NOMO-1 treated with DMSO at 0.1 percent for 48 hours (cell line): ENCODE results near the gene SLC20A1.
A peak's percentile ranks its signal among the peaks of the same experiment; 100 is the strongest.

Experiments used
- DNase-seq: peaks from one replicate; lab custom pipeline; 2025; ENCODE audit not compliant: unreplicated experiment; lab: John Stamatoyannopoulos, UW

Gene SLC20A1

DNA sequence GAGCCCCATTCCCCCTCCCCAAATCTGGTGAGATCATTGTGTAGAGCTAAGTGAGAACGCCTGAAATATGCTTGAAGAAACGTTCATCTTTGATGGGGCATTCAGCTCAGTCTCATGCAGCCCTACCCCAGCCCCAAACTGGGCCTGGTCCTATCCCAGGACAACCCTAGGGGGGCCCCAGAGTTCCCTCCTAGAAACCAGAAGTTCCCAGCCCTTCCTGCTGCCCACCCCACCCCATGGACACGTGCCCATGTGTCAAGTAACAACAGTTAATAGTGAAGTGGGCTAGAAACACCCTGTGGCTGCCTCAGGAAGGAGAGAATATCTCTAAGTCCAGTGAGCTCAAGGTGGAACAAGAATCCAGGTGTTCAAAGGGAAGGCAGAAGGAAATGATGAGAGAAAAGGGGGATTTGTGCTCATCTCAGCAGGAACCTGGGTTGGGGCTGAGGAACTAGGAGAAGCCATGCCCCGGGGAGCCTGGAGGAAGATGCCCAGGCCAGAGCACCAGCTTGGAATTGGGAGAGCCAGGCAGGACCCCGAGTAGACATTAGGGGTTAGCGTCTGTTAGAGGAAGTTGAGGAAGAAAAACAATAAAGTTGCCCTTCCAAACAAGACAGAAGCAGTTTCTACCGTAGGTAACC lies 20.1 kb upstream of the SLC20A1 start:
- DNase-seq = no peak

DNA sequence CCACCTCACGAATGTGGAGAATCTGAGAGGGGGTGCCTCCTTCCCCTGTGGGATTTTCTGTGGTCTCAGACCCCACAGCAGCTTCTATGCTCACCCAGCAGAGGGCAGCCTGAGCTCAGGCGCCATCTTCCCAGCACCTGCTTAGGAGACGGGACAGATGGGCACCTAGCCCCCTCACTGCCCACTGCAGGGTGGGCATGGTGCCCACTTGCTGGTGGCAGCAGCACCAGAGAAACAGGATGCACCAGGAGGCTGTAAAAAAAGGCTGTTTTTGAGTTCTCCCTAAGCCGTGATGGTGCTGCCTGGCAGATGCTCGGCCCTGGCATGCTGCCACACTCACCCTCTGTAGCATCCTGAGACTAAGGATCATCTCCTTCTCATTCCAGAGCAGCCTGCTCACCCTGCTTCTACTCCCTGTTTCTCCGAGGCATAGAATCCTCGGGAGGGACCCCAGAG lies 19.1 kb upstream of the SLC20A1 start:
- DNase-seq = peak; percentile 41

DNA sequence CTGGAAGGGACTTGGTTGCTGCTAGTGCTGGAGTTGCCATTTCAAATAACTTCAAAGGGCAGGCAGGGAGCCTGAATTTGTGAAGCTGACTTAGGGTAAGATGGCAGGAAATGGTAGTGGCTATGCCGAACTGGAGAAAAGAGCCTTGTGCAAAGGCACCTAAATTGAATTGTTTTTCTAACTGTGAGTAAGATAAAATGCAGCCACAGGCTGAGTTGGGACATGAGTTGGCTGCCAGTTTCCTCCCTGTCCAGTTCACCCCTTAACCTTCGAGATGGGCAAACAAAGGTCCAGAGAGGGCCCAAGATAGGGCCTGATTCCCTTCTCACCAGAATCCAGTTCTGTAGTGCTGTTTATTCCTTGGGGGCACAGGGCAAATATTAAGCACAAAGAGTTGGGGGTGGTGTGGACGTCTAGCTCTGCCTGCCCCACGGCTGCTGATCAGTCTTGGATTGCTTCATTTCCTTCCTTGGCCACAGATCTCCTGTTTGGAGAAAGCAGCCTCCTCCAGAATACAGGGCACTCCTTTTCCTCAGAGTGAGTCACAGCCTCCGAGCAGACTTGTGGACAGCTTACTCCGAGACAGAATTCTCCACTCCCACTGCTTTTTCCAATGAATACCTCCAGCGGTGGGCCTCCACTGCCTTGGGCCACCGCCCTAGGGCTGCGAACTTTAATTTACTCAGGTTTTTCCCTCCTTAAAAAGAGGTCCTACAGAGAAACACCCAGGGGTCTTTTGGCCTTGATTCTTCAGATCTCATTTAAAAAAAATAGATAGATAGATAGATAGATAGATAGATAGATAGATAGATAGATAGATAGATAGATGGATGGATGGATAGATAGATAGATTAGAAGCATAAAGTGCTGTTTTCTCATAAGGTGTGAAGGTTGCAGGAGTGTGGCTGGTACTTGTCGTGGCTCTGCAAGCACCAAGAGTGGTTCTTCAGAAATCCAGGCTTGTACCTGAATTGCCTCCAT lies 18.4 kb upstream of the SLC20A1 start:
- DNase-seq = peak; percentile 64

DNA sequence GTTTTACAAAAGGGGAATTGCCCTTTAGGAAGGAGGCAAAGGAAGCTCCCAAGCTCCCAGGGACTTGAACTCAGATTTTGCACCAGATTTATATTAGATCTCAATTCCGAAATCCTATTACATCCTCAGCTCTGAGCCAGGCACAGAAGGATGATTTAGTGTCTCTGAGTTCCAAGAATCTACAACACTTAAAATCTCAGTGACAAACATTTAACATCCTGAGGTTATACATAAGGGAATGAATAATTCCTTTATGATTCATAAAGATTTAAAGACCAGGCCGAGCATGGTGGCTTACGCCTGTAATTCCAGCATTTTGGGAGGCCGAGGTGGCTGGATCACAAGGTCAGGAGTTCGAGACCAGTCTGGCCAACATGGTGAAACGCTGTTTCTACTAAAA lies 16.5 kb upstream of the SLC20A1 start:
- no peak for DNase-seq

DNA sequence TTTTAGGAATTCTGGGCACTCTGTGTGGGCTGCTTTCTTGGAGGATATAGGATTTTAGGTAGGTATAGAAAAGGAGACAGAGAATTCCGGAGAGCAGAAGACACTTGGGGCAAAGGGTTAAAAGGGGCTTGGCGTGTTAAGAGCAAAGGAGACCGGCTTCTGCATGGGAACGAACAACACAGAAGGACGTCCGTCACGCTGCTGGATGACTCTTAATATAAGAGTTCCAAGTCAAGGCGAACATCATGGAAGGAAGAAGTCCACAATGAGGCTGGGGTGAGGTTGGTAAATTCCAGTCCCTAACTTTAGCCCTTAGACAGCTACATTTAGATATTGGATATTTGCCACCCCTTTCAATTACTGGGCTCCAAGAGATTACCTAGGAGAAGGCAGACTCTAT lies 15.9 kb upstream of the SLC20A1 start:
- DNase-seq = no peak

DNA sequence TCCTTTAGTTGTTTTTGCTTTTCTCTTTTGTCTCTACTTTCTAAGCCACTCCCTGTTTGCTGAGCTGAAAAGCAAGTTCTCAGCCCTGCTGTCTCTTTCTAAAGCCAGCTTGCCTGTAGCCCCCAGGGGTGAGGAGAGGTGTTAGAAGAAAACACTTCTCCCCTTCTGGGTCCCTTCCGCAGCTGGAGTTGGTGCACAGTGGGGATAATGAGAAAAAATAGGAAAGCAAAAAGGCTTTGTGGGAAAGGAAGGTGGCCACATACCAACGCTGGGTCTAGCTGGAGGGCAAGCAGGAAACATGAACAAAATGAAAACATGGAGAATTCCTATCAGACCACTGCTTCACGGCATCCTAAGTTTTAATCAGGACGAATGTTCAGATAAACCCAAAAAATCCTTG lies 15.5 kb upstream of the SLC20A1 start:
- no peak for DNase-seq

DNA sequence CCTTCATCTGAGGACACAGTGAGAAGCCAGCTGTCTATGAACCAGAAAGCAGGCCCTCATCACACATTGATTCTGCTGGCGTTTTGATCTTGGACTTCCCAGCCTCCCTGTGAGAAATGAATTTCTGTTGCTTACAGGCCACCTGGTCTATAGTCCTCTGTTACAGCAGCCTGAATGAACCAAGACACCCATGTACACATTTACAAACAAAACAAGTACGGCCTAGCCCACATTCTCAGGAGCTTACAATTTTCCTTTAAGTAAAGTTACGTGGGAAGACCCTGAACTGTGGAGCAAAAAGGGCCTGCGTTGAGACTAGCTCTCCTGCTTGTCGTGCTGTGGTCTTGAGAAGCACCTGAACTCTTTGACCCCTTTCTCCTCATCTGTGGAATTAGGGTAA lies 12.0 kb upstream of the SLC20A1 start:
- no peak for DNase-seq

DNA sequence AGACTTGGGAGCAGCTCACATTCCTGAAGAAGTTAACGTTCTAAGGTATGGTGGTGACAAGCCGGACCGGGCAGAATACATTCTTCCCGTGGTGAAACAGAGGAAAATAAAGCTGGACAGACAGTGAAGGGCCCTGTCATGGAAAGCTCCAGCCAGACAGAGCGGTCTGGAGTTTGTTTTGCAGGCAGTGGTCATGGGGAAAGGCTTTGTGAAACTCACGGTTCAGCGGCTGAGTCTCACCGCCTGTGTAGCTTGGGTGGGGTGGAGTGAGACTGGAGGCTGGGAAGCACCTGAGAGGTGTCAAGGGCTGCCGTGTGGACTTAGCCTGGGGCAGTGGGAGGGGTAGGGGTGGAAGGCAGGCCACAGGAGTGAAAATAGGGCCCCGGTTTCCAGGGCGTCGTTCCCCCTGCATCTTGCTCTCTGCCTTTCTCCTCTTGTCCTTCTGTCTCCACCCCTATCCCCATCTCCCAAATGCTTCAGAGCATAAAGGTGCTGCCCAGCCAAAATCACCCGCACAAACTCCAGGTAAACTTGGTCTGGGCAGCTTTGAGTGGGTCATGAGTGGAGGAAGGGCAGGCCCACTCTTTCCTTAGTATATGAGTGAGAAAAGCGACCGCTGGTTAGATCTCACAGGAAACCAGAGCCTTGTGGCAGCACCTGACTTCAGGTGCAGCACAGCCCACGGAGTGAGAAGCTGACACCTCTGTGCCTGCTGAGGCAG lies 11.4 kb upstream of the SLC20A1 start:
- no peak for DNase-seq

DNA sequence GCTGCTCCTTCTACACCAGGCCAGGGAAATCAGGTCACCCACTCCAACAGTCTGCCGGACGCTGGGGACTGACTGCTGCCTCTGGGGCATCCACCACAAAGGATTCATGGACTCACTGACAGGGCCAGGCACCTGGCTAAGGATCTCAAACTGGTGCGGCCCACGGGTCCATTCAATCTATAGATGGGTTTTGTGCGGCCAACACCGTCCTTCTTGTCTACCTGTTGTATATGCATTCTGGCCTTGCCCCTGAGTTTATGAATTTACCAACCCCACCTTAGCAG lies 10.9 kb upstream of the SLC20A1 start:
- DNase-seq = no peak

DNA sequence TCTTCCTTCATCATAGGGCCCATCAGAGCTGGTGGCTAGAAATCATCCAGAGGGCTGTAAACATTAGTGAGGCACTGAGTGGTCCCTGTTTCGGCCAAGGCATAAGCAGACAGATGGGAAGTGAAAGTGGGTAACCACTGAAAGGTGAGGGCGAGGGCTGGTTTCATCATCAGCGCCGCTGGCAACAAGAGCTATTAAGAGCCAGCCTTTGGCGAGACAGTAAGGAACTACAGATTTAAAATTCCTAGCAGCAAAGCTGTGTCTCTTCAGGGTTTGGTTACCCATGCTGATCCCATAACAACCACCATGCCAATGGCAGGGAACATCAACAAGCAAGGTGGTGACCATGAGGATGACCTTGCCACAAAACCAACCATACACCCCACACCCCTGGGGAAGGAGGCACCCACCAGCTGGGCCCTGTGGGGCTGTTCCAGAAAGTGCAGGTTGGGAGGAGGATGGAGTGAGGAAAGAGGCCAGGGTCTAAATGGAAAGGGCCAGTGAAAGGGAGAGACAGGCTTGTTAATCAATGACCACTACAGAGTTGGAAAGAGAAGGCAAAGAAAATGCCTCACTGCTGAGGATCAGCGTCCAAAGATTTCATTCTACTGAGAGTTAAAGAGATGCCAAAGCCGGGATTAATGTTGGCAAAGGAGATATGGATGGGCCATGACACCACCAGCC lies 9.0 kb upstream of the SLC20A1 start:
- peak; percentile 87 for DNase-seq

DNA sequence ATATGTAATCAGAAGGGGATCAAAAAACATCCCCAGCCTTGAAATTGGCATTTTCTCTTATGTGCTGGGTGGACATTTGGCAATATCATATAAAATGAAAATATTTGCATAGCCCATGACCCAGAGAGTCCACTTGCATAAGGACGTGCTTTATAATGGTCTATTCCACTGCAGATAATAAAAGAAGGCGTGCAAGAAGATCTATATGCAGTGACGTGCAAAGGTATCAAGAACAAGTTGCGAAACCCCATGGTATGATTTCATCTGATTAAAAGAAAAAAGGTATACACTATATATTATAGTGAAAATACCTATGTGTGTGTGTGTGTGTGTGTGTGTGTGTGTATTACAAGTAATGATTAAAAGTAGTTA lies 8.5 kb upstream of the SLC20A1 start:
- DNase-seq = no peak

DNA sequence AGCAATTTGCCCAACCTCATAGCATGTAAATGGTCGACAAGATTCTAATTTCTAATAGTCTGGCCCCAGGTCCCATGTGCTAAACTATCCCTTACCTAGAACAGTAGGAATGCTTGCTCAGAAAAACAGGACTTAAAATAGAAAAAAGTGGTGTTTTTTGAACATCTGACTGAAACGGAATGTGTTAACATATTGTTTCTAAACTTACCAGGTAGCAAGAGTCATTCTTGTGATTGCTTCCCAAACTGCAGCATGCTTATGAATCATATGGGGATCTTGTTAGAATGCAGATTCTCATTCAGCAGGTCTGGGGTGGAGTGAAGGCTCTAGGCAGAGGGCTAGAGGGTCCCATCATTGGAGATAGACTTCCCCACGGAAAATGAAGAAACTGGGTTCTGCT lies 5.8 kb upstream of the SLC20A1 start:
- no peak for DNase-seq

DNA sequence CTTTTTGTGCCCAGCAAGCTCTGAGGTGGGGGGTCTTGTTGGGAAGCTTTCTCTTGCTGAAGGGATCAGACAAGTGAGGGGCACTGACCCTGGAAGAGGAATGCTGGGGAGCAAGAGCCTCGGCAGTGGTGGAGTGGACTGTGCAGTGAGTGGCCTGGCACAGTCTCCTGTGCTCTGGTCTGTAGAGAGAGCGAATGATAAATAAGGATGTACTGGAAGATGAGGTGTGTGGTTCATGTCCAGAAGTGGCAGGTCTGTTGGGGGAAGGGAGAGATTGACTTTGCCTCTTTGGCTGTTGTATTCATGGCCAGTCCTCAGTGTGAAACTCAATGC lies 5.3 kb upstream of the SLC20A1 start:
- no peak for DNase-seq

DNA sequence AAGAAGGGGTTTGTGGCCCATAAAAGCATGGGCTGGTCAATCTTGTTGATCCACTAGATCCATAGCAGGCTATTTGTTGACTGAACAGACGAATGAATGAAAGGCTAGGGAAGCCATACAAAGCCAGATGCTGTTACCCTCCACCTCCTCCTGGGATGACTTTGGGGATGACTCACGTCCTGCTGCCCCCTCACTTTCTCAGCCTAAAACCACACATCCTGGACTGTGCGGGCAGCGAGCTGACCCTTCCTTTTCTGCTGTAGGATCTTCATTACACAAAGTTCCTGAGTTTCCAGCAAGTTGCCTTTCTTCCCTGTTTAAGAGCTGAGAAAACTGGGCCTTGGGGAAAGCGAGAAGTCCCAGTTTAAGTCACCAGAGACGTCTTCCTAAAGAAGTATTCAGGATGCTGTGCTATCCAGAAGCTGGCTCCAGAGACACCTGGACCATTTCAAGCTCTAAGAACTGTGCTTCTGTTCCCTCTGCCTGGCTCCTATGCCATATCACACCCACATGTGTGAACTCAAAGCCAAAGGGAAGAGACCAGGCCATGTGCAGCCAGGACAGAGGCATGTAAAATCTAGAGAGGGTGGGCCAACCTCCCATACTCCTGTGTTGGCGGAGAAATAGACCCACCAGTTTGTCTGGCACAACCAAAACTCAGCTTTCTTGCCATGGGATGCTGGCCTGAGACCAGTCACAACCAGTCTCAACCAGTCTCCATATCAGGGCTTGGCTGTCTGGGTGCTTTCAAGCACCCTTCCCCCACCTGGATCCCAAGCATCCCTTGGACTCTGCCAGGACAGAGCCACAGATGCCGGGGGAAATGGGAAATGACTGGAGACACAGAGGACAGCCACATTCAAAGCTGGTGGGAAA lies 4.7 kb upstream of the SLC20A1 start:
- DNase-seq = no peak

DNA sequence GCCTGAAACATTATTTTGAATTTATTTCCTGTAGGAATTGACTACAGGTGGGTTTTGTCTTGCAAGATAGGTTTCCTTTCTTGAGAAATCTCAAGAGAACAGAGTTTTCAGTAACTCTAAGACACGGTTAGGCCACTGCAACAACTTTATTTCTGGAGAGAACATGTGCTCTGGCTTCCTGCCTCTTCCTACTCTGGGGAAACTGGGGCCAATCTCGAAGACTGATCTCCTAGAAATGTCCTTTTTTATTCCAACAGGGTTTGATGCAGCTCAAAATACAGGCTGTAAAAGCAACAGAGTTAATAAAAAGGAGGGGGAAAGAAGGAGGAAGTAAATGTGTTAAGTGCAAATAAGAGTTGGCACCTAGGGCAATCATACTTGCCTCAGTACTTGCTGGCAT lies 4.0 kb upstream of the SLC20A1 start:
- no peak for DNase-seq

DNA sequence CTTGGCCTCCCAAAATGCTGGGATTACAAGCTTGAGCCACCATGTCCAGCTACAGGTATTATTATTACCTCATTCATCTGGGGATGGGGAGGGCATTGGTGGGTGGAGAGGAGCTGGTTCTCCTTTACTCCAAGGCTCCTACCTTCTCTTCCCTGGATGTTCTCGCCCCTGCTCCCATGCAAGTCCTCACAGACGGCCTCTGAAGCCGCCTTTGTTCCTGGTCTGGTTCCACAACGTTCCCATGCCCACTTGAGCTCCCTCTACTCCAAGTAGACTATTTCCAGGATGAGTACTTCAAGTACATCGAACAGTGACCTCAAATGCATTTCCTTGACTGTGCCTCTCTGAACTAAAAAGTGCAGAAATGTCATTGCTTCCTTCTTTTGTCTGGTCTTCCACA lies 3.2 kb upstream of the SLC20A1 start:
- DNase-seq = no peak

DNA sequence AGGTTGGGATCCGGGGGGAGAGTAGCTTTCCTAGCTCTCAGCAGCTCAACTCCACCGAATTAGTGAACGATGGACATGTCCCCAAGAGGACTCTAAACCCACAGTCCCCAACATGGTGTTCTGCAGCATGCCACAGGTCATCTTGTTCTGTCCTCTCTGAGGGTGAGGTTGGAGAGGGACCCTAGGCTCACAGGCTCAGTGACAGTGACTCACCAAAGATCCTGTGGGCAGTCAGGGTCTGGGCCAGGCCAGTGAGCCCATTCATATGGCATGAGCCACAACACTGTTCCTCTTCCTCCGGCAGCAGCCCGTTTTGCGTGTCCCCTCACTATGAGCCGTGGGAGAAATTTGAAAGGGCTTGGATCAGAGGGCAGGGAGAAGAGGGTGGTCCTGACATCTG lies 2.8 kb upstream of the SLC20A1 start:
- DNase-seq = no peak

DNA sequence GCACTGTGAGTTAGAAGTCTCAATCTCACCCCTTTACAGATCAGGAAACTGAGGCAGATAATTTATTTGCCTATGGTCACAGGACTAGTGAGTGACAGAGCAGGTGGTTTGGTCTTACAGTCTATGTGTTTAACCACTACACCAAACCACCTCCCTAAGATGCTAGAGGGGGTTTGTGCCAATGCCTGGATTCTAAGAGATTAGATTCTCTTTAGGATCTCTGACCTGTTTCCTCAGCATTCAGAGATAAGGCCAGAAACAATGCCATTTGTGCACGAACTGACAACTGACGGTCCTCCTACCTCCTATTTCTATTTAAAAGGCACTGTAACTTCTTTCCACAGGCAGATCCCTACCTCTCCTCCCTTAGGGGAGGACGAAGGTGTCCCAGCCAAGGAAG lies 2.3 kb upstream of the SLC20A1 start:
- no peak for DNase-seq

DNA sequence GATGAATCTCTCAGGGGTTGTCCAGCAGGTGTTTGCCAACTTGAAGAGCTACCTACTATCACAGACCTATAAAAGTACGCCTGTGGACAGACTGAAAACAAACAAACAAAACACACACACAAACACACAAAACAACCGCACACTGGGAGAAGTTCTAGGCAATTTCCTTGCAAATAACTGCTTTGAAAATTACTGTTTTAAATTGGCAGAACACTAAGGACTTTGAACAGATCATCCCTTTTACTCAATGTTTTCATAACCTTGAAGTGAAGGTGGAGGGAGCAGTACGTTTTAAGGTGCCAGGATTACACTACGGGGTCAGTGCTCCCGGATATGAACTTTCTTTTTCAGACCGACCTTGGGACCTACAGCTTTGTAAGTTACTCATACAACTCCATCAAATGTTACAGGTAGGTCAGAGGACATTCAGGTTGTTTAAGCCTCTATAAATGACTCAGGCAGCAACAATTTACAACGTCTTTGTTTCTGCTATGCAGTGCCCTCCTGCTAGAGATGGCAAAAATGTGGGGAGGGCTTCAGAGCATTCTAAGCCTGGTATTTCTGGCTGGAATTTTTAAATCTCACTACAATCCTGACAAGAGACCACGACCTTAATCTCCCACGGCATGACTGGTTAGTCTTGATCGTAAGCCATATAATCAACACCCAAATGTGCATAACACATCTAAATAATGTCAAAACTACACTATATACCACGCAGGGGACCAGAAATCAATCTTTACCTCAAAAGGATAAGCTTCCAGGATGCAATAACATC lies 1.4 kb upstream of the SLC20A1 start:
- no peak for DNase-seq

DNA sequence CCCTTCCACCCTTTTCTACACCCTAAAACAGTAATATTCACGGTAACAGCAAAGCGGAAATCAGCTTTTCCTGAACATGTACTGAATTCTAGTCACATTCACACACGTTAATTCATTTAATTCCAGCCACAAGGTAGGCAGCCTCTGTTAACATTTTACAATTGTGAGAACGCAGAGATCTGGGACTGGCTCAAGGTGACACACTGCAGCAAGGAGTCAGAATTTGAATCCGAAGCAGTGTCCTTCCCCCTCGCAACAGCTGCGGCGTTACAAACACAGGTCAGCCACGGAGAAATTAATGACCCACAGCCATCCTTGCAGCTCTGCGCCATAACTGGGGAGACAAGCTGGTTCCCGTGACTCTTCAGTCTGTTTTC lies 818 bp upstream of the SLC20A1 start:
- no peak for DNase-seq
